Measurements from ENCODE around the gene TNMD. TPM values are rescaled to one million over a fixed set of nuclear protein-coding genes. Genes with fewer than 3 reads are reported as not detected.

Gene TNMD
- total and polyA plus RNA-seq, 10 donors: 0.22 to 1.8 (median 0.79) TPM; not detected in 7

GRCh38 chrX:100599456-100599855 lies 14.7 kb downstream of the TNMD start:
- H3K4me1 ChIP-seq: peaks cover 0 to 9% (median 0%) of the 10 kb centered on the region in 6 donors
- no peaks in the 10 kb centered on the region for H3K36me3 ChIP-seq
- intact Hi-C loops (cut with DNase I; ENCODE audit: low total_unique reads): no loop called here
- H3K9me3 ChIP-seq: no peaks in the 10 kb centered on the region
- DNase-seq: no peak
- H3K4me3 ChIP-seq: no peak overlapping the region
- WGBS, 5 donors: 74 to 97% (median 92%) methylated on average over 9 of the region's 9 CpGs
- peaks cover 0 to 25% (median 0%) of the 10 kb centered on the region in 7 donors for H3K27me3 ChIP-seq (replicated peaks in 1 of 7)
- no peak for TF ChIP-seq POLR2A (IDR thresholded peaks at IDR 0.05)
- TF ChIP-seq, protein P1, sequence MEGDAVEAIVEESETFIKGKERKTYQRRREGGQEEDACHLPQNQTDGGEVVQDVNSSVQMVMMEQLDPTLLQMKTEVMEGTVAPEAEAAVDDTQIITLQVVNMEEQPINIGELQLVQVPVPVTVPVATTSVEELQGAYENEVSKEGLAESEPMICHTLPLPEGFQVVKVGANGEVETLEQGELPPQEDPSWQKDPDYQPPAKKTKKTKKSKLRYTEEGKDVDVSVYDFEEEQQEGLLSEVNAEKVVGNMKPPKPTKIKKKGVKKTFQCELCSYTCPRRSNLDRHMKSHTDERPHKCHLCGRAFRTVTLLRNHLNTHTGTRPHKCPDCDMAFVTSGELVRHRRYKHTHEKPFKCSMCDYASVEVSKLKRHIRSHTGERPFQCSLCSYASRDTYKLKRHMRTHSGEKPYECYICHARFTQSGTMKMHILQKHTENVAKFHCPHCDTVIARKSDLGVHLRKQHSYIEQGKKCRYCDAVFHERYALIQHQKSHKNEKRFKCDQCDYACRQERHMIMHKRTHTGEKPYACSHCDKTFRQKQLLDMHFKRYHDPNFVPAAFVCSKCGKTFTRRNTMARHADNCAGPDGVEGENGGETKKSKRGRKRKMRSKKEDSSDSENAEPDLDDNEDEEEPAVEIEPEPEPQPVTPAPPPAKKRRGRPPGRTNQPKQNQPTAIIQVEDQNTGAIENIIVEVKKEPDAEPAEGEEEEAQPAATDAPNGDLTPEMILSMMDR (IDR thresholded peaks at IDR 0.05 in 8 of 11, conservative IDR thresholded peaks at IDR 0.05 in 3 of 11): no peak
- TF ChIP-seq POLR2AphosphoS5 (IDR thresholded peaks at IDR 0.05): no peak
- H3K27ac ChIP-seq: no peak overlapping the region

DNA sequence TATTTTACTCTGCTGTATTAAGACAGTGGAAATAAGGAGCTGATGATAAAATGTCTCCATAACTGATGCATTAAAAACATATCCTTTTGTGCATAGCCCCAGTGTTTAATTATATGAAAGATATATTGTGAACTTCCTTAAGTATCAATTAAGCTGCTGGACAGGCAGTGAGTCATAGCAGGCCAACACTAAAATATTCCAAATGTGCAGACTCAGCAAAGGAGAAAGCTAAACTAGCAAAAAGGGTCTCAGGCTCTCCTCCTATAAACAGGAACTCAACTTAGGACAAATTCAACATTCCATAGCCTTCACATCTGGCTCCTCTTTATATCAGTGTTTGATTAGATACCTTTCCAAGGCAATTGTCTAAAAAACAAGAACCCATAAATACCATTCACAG lies 15.6 kb downstream of the TNMD start:
- Histone ChIP-seq H3K27me3 (replicated peaks in 1 of 7) (peaks cover 0 to 19% (median 0%) of the 10 kb centered on the region in 7 donors), H3K4me3 (no peak overlapping the region), H3K27ac (peak overlapping the region in 1 of 8 donors; percentile 6), H3K9me3 (no peaks in the 10 kb centered on the region), H3K36me3 (no peaks in the 10 kb centered on the region), H3K4me1 (peaks cover 0 to 9% (median 0%) of the 10 kb centered on the region in 6 donors)
- TF ChIP-seq POLR2A (IDR thresholded peaks at IDR 0.05) (no peak), POLR2AphosphoS5 (IDR thresholded peaks at IDR 0.05) (no peak)
- TF ChIP-seq, protein P1 (IDR thresholded peaks at IDR 0.05 in 8 of 11, conservative IDR thresholded peaks at IDR 0.05 in 3 of 11): no peak
- intact Hi-C loops (cut with DNase I; ENCODE audit: low total_unique reads): no loop called here
- no peak for DNase-seq

- WGBS, 5 donors: 0 to 19% (median 4%) methylated on average over 1 of the region's 1 CpG
- H3K9me3 ChIP-seq: no peaks in the 10 kb centered on the region
- TF ChIP-seq, protein P1 (IDR thresholded peaks at IDR 0.05 in 8 of 11, conservative IDR thresholded peaks at IDR 0.05 in 3 of 11): no peak
- no peak for TF ChIP-seq POLR2A (IDR thresholded peaks at IDR 0.05)
- no peak for TF ChIP-seq POLR2AphosphoS5 (IDR thresholded peaks at IDR 0.05)
These were observed 16.0 kb downstream of the TNMD start for GRCh38 chrX:100600758-100601157.

DNA sequence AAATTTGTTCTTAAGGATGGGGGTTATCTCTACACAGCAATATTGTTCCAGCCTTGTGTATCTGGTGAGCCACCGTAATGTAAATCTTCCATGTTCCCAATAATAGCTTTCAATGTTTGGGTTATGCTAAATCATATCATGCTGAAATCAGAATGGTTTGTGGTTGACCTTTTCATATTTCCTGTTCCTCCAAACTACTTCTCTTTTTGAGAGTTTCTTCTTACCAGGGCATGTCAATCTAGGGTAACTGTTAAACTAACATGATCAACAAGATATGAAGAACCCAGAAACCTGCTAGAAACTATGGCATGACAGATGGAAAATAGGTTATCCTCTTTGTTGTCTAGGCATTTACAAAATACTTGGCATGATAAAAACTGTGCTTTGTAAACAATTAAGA lies 22.0 kb downstream of the TNMD start:
- no peaks in the 10 kb centered on the region for H3K36me3 ChIP-seq
- DNase-seq: no peak
- peaks cover 0 to 26% (median 0%) of the 10 kb centered on the region in 7 donors for H3K27me3 ChIP-seq (replicated peaks in 1 of 7)

More at GRCh38 chrX:100600758-100601157, 16.0 kb downstream of the TNMD start:
- peak overlapping the region in 1 of 8 donors; percentile 6 for H3K27ac ChIP-seq
- DNase-seq: no peak
- H3K36me3 ChIP-seq: no peaks in the 10 kb centered on the region
- no peak overlapping the region for H3K4me3 ChIP-seq
- intact Hi-C loops (cut with DNase I; ENCODE audit: low total_unique reads): no loop called here
- H3K4me1 ChIP-seq: peaks cover 0 to 9% (median 0%) of the 10 kb centered on the region in 6 donors
- peaks cover 0 to 21% (median 0%) of the 10 kb centered on the region in 7 donors for H3K27me3 ChIP-seq (replicated peaks in 1 of 7)

More for the DNA sequence above, 22.0 kb downstream of the TNMD start:
- TF ChIP-seq POLR2AphosphoS5 (IDR thresholded peaks at IDR 0.05): no peak
- no peak for TF ChIP-seq POLR2A (IDR thresholded peaks at IDR 0.05)
- TF ChIP-seq, protein P1 (IDR thresholded peaks at IDR 0.05 in 8 of 11, conservative IDR thresholded peaks at IDR 0.05 in 3 of 11): no peak
- WGBS, 5 donors: 21 to 40% (median 35%) methylated on average over 1 of the region's 1 CpG
- intact Hi-C loops (cut with DNase I; ENCODE audit: low total_unique reads): no loop called here
- H3K4me1 ChIP-seq: peaks cover 0 to 4% (median 0%) of the 10 kb centered on the region in 6 donors
- no peak overlapping the region for H3K4me3 ChIP-seq
- no peak overlapping the region for H3K27ac ChIP-seq
- no peaks in the 10 kb centered on the region for H3K9me3 ChIP-seq

Measured in spleen (tissue), 11 donors.